GF-D8 (cell line): Measurements from ENCODE around the gene FGD2.
"Not testable (repeated sequence)": the region's sequence is repeated elsewhere in the genome, so short reads cannot be mapped to it uniquely, and the experiment has no call there.

ENCODE experiments used
- DNase-seq: peaks from one replicate; lab custom pipeline; 2025; lab: John Stamatoyannopoulos, UW

Gene FGD2

DNA sequence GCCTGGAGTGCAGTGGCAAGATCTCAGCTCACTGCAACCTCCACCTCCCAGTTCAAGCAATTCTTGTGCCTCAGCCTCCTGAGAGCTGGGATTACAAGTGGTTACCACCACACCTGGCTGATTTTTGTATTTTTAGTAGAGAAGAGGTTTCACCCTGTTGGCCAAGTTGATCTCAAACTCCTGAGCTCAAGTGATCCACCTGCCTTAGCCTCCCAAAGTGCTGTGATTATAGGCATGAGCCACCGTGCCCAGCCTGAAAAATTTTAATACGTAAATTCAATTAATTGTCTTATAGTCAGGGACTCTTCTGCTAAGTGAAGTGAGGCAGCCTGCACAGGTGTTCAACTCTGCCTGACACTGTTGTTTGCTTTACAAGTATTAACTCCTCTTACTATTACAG, 15.1 kb upstream of the FGD2 start:
- DNase-seq = not testable (repeated sequence)

DNA sequence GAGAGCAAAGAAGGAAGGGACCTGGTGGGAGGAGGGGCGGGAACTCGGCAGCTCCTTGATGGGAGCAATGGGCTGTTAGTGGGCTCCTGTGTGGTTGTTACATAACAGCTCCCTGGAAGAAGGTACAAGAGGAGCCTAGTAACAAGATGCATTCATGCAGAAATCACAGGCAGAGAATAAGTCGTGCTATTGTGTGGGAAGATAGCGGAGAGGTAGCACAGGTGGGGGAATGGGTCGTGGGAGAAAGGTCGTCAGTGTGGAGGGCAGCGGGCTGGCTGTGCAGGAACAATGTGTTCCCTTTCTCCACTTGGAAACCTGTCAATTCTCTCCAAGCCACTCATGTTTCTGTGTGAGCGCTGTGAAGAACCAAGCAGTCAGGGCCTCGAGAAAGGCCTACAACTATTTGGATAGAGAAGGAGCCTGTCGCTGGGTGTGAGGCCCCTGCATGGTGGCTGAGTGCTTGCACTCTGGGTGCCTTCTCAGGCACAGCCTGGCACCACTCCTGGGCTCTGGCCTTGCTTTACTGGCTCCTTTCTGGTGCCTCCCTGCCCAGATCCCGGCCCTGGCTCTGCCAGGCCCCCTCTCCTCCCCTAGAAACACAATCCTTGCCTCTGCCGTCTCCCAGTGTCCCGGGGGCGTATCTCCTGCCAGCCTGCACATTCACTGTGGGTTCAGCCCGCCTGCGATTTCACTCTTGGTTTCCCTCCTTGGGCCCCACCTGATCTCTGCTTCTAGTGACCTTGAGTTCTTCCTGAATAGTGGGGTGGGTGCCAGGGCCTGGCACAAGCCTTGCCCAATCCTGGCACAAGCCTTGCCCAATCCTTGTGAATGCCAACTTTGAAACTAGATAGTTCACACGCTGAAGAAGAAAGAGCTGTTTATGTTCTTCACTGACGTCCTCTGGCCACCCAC, 7.4 kb upstream of the FGD2 start:
- no peak for DNase-seq

DNA sequence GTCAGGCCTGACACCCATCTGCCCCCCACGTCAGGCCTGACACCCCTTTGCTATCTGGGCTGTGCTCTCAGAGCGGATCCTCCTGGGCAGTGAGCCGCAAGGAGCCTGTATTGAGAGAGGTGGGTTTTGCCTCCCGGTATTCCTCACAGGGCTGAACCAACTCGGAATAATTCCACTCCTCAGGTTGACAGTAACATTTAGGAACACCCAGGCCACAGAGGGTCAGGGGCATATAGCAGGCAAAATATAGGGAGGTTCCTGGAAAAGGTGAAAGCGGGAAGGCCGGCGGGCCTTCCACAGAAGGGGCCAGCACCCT, 6.8 kb upstream of the FGD2 start:
- no peak for DNase-seq

DNA sequence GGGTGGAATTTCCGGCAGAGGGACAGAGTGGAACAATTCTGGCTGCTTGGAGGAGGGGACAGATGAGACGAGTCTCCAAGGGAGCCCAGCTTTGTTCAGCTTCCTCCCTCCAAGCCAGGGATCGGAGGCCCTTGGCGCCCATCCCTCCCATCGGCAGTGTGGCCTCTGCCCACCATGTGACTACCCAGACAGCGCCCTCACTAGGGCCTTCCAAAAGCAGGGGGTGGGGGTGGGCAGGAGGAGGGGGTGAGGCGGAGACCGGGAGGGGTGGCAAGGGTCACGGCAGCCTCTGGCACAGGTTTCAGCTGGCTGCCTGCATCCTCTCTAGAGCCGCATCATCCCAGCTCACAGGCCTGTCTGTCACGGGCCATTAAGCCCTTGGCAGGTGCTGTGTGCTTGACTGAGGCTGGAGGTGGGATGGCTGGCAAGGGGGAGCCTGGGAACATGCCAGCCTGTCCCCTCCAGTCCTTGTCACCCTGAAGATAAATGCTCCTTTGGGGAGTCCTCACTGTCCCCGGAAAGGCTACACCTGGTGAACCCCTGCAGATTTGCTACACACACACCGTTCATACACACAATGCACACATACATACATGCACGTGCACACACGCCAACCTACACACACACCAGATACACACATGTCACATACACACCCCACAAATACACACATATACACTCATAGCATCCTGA, 6.2 kb upstream of the FGD2 start:
- DNase-seq = no peak

- no peak for DNase-seq
Measured at GRCh38 chr6:36999751-37000125, 5.7 kb upstream of the FGD2 start.

DNA sequence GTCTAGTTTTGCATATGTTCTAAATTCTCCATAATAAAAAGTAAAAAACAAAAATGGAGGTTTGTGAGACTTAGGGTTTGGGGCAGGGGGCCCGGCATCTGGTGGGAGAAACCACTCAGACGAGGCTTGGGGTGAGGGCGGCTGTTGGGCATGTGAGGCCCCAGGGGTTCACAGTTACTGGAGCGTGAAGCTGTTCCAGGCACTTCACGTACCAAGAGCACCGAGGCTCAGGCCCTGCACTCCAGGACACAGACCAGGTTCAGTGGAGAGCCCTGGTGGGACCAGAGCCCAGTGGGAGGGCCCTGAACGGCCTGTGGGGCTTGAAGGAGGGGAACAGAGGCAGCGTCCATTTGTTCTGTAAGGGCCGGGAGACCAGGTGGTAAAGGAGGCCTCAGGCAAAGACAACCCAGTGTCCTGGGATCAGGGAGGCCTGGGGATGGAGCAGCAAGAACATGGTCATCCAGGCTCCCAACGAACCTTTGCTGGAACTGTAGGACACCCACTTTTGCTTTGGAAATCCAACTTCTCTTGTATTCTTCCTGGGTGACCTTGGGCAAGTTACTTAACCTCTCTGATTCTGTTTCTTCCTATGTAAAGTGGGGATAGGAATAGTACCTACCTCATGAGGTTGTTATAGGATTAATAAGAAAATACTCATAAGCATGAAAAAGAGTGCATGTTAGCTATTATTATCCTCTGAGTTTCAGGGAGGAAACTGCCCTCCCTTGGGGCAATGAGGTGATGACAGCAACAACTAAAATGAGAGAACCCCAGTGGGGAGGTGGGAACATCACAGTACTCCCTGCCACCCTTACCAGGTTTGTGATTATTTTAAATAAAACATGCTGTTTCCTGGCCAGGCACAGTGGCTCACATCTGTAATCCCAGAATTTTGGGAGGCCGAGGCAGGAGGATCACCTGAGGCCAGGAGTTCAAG, 1.1 kb upstream of the FGD2 start:
- no peak for DNase-seq

GRCh38 chr6:37005827-37006567, 542 bp downstream of the FGD2 start:
- DNase-seq = no peak

DNA sequence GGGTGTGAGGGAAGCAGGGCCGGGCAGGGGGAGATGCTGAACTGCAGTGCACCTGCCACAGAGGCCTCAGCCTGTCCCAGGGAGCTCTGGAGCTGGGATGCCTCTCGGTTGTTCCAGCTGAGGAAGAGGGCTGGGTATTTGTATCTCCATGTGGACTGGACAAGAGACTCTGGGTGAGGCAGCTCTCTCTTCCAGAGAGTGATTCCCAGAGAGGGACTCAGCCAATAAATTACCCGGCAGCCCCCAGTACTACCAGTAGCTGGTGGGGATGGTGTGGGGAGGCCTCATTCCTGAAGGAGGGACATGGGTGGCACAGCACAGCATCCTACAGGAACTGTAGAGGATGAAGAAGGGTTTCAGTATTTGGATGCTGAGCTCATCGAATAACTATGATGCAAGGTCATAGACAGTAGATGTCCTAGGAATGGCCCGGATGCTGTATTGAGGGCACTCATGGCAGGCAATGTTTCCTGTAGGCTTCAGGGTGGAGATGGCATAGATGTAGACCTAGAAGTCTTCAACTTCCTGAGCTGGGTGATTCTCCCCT, 1.4 kb downstream of the FGD2 start:
- no peak for DNase-seq

DNA sequence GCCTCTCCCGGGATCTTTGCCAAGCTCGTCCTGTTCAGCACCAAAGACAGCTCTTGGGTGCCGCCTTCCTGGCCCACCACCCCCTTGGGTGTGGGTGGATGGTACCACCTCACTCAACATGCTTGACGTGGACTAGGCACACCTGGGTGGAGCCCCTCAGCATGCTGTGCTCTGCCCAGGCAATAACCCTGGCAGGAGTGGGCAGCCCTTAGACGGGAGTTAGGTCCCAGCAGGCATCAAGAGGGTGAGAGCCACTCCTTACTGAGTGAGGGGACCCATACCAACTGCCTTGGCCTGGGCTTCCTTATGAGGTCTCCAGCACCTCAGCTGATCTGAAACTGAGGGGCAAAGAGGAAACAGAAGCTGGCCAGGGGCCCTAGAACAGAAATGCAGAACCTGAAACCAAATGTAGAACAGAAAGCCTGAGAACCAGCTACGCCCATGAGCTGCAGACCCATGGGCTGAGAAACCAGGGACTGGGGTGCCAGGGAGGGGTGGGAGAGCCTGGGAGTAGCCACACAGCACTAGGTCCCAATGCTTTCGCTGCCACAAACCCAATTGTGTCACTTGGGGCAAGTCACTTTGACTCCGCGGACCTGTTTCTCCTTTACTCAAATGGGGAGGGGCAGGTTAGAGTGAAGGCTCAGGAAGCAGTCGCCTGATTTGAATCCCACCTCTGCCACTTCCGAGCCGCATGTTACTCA, 2.0 kb downstream of the FGD2 start:
- no peak for DNase-seq

- no peak for DNase-seq
Measured at GRCh38 chr6:37008484-37009465, 3.3 kb downstream of the FGD2 start.

- no peak for DNase-seq
Measured at GRCh38 chr6:37010402-37010892, 5.0 kb downstream of the FGD2 start.

- DNase-seq = no peak
Measured at GRCh38 chr6:37011656-37012378, 6.4 kb downstream of the FGD2 start.

DNA sequence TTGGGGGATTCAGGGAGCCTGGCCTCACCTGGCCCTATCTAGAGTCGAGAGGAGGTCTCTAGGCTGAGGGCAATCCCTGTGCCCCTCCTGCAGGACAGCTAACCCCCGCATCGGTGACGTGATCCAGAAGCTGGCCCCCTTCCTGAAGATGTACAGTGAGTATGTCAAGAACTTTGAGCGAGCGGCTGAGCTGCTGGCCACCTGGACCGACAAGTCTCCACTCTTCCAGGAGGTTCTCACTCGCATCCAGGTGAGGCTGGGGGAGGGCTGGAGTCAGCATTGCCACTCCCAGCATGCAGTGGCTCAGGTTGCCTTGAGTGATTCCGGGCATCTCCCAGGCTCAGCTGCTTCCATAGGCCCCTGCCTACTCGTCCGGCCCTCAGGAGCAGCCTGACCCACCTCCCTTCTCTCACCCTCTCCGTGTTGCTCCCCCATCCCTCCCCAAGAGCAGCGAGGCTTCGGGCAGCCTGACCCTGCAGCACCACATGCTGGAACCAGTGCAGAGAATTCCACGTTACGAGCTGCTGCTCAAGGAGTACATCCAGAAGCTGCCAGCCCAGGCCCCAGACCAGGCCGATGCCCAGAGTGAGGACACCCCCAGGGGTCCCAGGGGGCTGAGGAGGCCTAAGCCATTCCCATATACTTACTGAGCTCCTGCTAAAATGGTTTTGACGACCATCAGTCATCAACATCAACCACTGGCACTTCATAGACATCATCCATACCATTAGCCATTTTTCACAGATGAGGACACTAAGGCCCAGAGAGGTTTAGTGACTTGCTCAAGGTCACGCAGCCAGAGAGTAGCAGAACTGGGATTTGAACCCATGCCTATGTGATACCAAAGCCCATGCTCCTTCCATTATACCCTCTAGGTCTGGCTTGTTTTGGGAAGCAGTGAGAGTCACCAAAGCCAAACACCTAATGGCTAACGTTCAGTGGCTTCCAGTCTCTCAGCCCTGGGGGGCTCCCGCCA, 8.3 kb downstream of the FGD2 start:
- no peak for DNase-seq

- no peak for DNase-seq
Measured at GRCh38 chr6:37014667-37015066, 9.2 kb downstream of the FGD2 start.

DNA sequence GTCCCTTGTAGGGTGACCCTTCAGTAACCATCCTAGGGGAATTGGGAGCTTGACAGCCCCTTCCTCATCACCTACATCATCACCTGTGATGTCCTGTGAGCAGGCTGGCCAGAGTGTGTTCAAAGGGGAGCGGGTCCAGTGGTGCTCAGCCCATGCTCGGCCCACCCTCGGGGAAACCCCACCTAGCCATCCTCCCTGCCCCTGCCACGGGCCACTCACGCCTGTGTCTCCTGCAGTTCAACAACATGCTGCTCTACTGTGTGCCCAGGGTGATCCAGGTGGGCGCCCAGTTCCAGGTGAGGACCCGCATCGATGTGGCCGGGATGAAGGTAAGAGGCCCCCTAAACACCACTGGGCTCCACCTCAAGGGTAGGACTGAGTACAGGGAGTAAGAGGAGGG, 10.1 kb downstream of the FGD2 start:
- DNase-seq = no peak

DNA sequence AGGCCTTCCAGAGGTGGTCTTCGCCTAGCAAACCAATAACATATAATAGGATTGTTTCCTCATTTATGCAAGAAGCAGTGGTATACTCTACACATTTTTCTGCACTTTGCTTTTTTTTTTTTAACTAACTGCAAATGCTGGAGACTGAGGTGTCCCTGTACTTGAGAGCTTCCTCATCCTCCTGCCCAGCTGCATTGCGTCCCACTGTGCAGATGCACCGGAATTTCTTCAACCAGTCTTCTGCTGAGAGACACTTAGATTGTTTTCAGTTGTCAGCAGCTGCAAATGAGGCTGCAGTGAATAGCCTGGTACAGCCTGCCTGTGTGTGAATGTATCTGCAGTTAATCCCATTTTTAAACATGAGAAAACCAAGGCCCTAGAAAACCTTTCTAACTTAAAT, 11.5 kb downstream of the FGD2 start:
- no peak for DNase-seq

DNA sequence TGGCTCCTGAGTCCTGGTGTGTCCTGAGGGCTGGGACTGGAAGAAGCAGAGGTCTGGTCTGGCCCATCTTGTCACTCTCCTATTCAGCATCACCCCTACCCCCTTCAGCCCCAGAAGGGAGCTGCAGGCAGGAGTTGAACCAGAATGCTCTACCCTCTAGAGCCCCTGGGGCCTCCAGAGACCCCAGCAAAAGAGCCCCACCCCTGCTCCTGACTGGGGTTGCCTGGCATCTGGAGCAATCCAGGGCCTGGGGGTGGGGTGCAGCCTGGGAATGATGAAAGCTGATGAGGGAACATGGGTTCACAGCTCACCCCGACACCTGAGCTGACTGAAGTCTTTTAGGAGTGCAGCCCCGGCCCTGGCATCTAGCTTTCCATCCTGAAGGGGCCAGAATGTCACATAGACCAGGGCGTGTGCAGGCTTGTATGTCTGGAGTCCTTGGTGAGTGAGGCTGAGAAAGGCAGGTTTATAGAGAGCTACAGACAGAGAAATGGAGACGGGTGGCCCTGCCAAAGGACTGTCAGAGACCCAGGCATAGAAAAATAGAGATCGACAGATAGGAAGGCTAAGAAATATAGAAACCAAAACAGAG, 12.2 kb downstream of the FGD2 start:
- DNase-seq = no peak
